Measurements from ENCODE around the gene CLPTM1. TPM values are rescaled to one million over a fixed set of nuclear protein-coding genes. Genes with fewer than 3 reads are reported as not detected.

Gene CLPTM1
- total RNA-seq, 4 donors from 2014 or later: 30.6 to 99.5 (median 64.2) TPM

GRCh38 chr19:44958090-44958489 is 2.9 kb downstream of the CLPTM1 start:
- Histone ChIP-seq H3K4me1 (peaks cover 11 to 15% of the 10 kb centered on the region in 2 donors), H3K4me3 (no peak overlapping the region), H3K27ac (no peak overlapping the region), H3K36me3 (no peaks in the 10 kb centered on the region), H3K27me3 (no peaks in the 10 kb centered on the region), H3K9me3 (no peaks in the 10 kb centered on the region)
- no peak for DNase-seq
- TF ChIP-seq CTCF (IDR thresholded peaks at IDR 0.05) (no peak), POLR2A (IDR thresholded peaks at IDR 0.05) (no peak)
- intact Hi-C loops (cut with DNase I; ENCODE audit: low total_unique reads): no loop called here

- Histone ChIP-seq H3K36me3 (no peaks in the 10 kb centered on the region), H3K27me3 (no peaks in the 10 kb centered on the region), H3K4me3 (no peak overlapping the region), H3K27ac (no peak overlapping the region), H3K4me1 (peaks cover 5 to 15% of the 10 kb centered on the region in 2 donors), H3K9me3 (no peaks in the 10 kb centered on the region)
- no peak for DNase-seq
- intact Hi-C loops (cut with DNase I; ENCODE audit: low total_unique reads): no loop called here
- TF ChIP-seq POLR2A (IDR thresholded peaks at IDR 0.05) (no peak), CTCF (IDR thresholded peaks at IDR 0.05) (no peak)
Measured at GRCh38 chr19:44959691-44960090, 4.5 kb downstream of the CLPTM1 start.

- H3K9me3 ChIP-seq: no peaks in the 10 kb centered on the region
- H3K4me1 ChIP-seq: peaks cover 2 to 9% of the 10 kb centered on the region in 2 donors
- DNase-seq: no peak
- no peaks in the 10 kb centered on the region for H3K36me3 ChIP-seq
- H3K4me3 ChIP-seq: no peak overlapping the region
- intact Hi-C loops (cut with DNase I; ENCODE audit: low total_unique reads): no loop called here
- no peaks in the 10 kb centered on the region for H3K27me3 ChIP-seq
- H3K27ac ChIP-seq: no peak overlapping the region
- TF ChIP-seq CTCF (IDR thresholded peaks at IDR 0.05): no peak
- TF ChIP-seq POLR2A (IDR thresholded peaks at IDR 0.05): no peak
Measured at GRCh38 chr19:44960906-44961728, 5.9 kb downstream of the CLPTM1 start.

- no peaks in the 10 kb centered on the region for H3K36me3 ChIP-seq
- H3K27ac ChIP-seq: no peak overlapping the region
- TF ChIP-seq CTCF (IDR thresholded peaks at IDR 0.05) (no peak), POLR2A (IDR thresholded peaks at IDR 0.05) (no peak)
- no peak for DNase-seq
- no peaks in the 10 kb centered on the region for H3K9me3 ChIP-seq
- no peaks in the 10 kb centered on the region for H3K27me3 ChIP-seq
- intact Hi-C loops (cut with DNase I; ENCODE audit: low total_unique reads): no loop called here
- peaks cover 0 to 2% of the 10 kb centered on the region in 2 donors for H3K4me1 ChIP-seq
- H3K4me3 ChIP-seq: no peak overlapping the region
Measured at GRCh38 chr19:44961821-44962220, 6.6 kb downstream of the CLPTM1 start.

GRCh38 chr19:44968118-44968517 is 12.9 kb downstream of the CLPTM1 start:
- no peaks in the 10 kb centered on the region for H3K9me3 ChIP-seq
- no peaks in the 10 kb centered on the region for H3K27me3 ChIP-seq
- H3K36me3 ChIP-seq: no peaks in the 10 kb centered on the region
- H3K27ac ChIP-seq: no peak overlapping the region
- no peaks in the 10 kb centered on the region for H3K4me1 ChIP-seq
- H3K4me3 ChIP-seq: no peak overlapping the region
- intact Hi-C loops (cut with DNase I; ENCODE audit: low total_unique reads): no loop called here
- no peak for TF ChIP-seq CTCF (IDR thresholded peaks at IDR 0.05)
- TF ChIP-seq POLR2A (IDR thresholded peaks at IDR 0.05): no peak
- no peak for DNase-seq
